ENCODE results near the gene DLST. TPM values are rescaled to one million over a fixed set of nuclear protein-coding genes. Genes with fewer than 3 reads are reported as not detected.

The DLST gene
- total RNA-seq, 1 donor from 2014 or later, result 52.2 TPM

GRCh38 chr14:74840603-74841030, 41.1 kb upstream of the DLST start:
- Mint-ChIP-seq H3K4me3 (no peak overlapping the region), H3K27me3 (ENCODE audit: insufficient read depth, low read depth) (no peaks in the 10 kb centered on the region), H3K4me1 (no peaks in the 10 kb centered on the region), H3K27ac (no peak overlapping the region), H3K9me3 (no peaks in the 10 kb centered on the region), H3K36me3 (peaks cover 8% of the 10 kb centered on the region)
- no peak for DNase-seq (ENCODE audit: low spot score)
- no peak overlapping the region for H3K4me3 ChIP-seq
- H3K4me2 ChIP-seq, result no peak overlapping the region
- TF ChIP-seq EZH2phosphoT487 (IDR thresholded peaks at IDR 0.05), result no peak
- TF ChIP-seq CTCF (IDR thresholded peaks at IDR 0.05), result no peak
- TF ChIP-seq EZH2 (IDR thresholded peaks at IDR 0.05), result no peak
- H3K36me3 ChIP-seq, result peaks cover 5% of the 10 kb centered on the region
- H3K79me2 ChIP-seq (ENCODE audit: low read depth), result no peaks in the 10 kb centered on the region
- no peak overlapping the region for H2AFZ ChIP-seq (replicated peaks)
- H4K20me1 ChIP-seq (ENCODE audit: low read depth), result no peaks in the 10 kb centered on the region
- no peaks in the 10 kb centered on the region for H3K9me3 ChIP-seq (ENCODE audit: low read depth)
- H3K27me3 ChIP-seq, result no peaks in the 10 kb centered on the region
- H3K27ac ChIP-seq, result no peak overlapping the region
- no peaks in the 10 kb centered on the region for H3F3A ChIP-seq (ENCODE audit: low read depth)
- H3K4me1 ChIP-seq, result no peaks in the 10 kb centered on the region
- no peak overlapping the region for H3K9ac ChIP-seq

GRCh38 chr14:74841230-74842207, 40.2 kb upstream of the DLST start:
- no peaks in the 10 kb centered on the region for H3K4me1 ChIP-seq

GRCh38 chr14:74843653-74844052, 38.1 kb upstream of the DLST start:
- no peak overlapping the region for H2AFZ ChIP-seq (replicated peaks)
- H3K4me2 ChIP-seq, result no peak overlapping the region
- H3F3A ChIP-seq (ENCODE audit: low read depth), result no peaks in the 10 kb centered on the region
- TF ChIP-seq EZH2phosphoT487 (IDR thresholded peaks at IDR 0.05), result no peak
- Mint-ChIP-seq H3K4me3 (no peak overlapping the region), H3K27ac (no peak overlapping the region), H3K36me3 (peaks cover 4% of the 10 kb centered on the region), H3K27me3 (ENCODE audit: insufficient read depth, low read depth) (no peaks in the 10 kb centered on the region), H3K9me3 (no peaks in the 10 kb centered on the region), H3K4me1 (no peaks in the 10 kb centered on the region)
- H4K20me1 ChIP-seq (ENCODE audit: low read depth), result no peaks in the 10 kb centered on the region
- no peak overlapping the region for H3K4me3 ChIP-seq
- no peak overlapping the region for H3K9ac ChIP-seq
- H3K79me2 ChIP-seq (ENCODE audit: low read depth), result no peaks in the 10 kb centered on the region
- no peaks in the 10 kb centered on the region for H3K27me3 ChIP-seq
- no peaks in the 10 kb centered on the region for H3K36me3 ChIP-seq
- no peaks in the 10 kb centered on the region for H3K9me3 ChIP-seq (ENCODE audit: low read depth)
- no peaks in the 10 kb centered on the region for H3K4me1 ChIP-seq
- DNase-seq (ENCODE audit: low spot score), result no peak
- H3K27ac ChIP-seq, result no peak overlapping the region

More at GRCh38 chr14:74841230-74842207, 40.2 kb upstream of the DLST start:
- Histone ChIP-seq H3K4me2 (no peak overlapping the region), H3K36me3 (peaks cover 5% of the 10 kb centered on the region), H2AFZ (replicated peaks) (no peak overlapping the region), H3K79me2 (ENCODE audit: low read depth) (no peaks in the 10 kb centered on the region), H3F3A (ENCODE audit: low read depth) (no peaks in the 10 kb centered on the region), H3K27ac (no peak overlapping the region), H3K9me3 (ENCODE audit: low read depth) (no peaks in the 10 kb centered on the region), H4K20me1 (ENCODE audit: low read depth) (no peaks in the 10 kb centered on the region), H3K4me3 (no peak overlapping the region), H3K9ac (no peak overlapping the region), H3K27me3 (no peaks in the 10 kb centered on the region)
- no peaks in the 10 kb centered on the region for H3K9me3 Mint-ChIP-seq
- no peak for DNase-seq (ENCODE audit: low spot score)
- H3K27ac Mint-ChIP-seq, result no peak overlapping the region
- H3K36me3 Mint-ChIP-seq, result peaks cover 8% of the 10 kb centered on the region
- no peaks in the 10 kb centered on the region for H3K27me3 Mint-ChIP-seq (ENCODE audit: insufficient read depth, low read depth)
- H3K4me3 Mint-ChIP-seq, result no peak overlapping the region
- TF ChIP-seq EZH2 (IDR thresholded peaks at IDR 0.05), result no peak
- TF ChIP-seq EZH2phosphoT487 (IDR thresholded peaks at IDR 0.05), result no peak
- TF ChIP-seq CTCF (IDR thresholded peaks at IDR 0.05), result no peak
- no peaks in the 10 kb centered on the region for H3K4me1 Mint-ChIP-seq

- Mint-ChIP-seq H3K4me3 (no peak overlapping the region), H3K27me3 (ENCODE audit: insufficient read depth, low read depth) (no peaks in the 10 kb centered on the region), H3K4me1 (no peaks in the 10 kb centered on the region), H3K27ac (no peak overlapping the region), H3K36me3 (peaks cover under 1% of the 10 kb centered on the region), H3K9me3 (no peaks in the 10 kb centered on the region)
- Histone ChIP-seq H3K4me3 (no peak overlapping the region), H3K9me3 (ENCODE audit: low read depth) (no peaks in the 10 kb centered on the region), H3K27ac (no peak overlapping the region), H3K36me3 (no peaks in the 10 kb centered on the region), H3K27me3 (no peaks in the 10 kb centered on the region), H3K79me2 (ENCODE audit: low read depth) (no peaks in the 10 kb centered on the region), H3K9ac (no peak overlapping the region), H3K4me2 (no peak overlapping the region), H3K4me1 (no peaks in the 10 kb centered on the region), H3F3A (ENCODE audit: low read depth) (no peaks in the 10 kb centered on the region), H2AFZ (replicated peaks) (no peak overlapping the region), H4K20me1 (ENCODE audit: low read depth) (no peaks in the 10 kb centered on the region)
- no peak for DNase-seq (ENCODE audit: low spot score)
- TF ChIP-seq EZH2phosphoT487 (IDR thresholded peaks at IDR 0.05) (no peak), CTCF (IDR thresholded peaks at IDR 0.05) (no peak), EZH2 (IDR thresholded peaks at IDR 0.05) (no peak)
Measured at GRCh38 chr14:74846168-74846567, 35.5 kb upstream of the DLST start.
